ENCODE results near the gene PTPRU. TPM values are rescaled to one million over a fixed set of nuclear protein-coding genes. Genes with fewer than 3 reads are reported as not detected.

PTPRU gene
- total RNA-seq, 2 donors from 2014 or later, result 2.0 to 2.4 TPM

DNA sequence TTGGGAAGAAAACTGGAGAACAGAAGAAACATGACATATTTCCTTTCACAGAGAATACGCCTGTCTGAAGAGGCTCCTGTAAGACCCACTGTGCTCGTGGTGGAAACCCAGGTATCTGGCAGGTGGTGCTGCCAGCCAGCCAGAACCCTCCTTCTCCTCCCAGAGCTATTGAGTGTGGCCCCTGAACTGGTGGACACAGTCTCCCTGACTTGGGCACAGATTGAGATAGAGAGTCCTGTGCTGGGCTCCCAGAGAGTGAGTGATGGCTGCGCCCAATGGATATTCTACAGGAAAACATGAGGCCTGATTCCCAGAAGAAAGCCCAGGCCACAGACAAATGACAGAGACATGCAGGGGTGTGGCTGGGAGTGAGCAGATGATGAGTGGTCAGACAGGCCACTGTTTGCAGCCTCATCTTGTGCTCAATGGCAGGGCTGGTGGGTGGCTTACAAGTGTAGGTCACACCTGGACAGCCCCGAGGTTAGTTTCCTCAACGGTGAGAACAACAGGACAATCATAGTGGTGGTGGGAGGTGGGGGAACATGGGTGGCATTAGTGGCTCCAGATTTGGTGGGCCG lies 127.9 kb downstream of the PTPRU start:
- intact Hi-C loops (cut with DNase I, micrococcal nuclease), result no loop called here
- ATAC-seq, result no peak
- DNase-seq, result no peak

DNA sequence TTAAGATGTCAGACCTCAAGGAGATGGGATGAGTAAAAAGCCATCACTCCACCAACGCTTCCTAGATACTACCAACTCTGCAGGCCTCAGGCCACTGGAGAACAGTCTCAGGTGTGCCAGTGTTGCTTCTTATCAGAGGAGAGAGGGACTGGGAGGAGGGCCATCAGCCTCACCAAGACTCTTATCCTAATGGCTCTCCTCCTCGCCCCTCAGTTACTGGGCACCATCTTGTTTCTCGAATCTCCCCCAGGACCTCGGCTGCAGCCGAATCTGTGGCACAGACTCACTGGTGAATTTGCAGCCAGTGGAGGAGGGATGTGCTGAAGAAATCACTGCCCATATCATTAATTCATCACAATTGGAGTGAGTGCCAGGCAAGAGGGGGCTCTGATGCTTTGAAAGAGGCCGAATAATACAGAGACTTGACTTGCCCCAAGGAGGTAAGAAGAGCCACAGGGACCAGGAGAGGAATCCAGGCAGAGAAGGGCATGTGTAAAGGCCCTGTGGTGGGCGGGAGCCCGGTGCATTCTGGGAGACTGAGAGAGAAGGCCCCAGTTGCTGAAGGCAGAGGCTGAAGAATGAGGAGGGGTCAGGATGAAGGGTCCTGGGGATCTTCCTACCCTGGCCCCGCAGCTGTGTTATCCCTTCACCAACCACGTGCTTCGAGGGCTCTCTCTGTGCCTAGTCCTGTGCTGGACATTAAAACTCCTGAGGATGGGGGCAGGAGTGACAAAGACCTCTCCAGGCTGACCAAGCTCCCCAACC lies 129.8 kb downstream of the PTPRU start:
- DNase-seq (no peak), ATAC-seq (no peak)
- intact Hi-C loops (cut with DNase I, micrococcal nuclease), result no loop called here

DNA sequence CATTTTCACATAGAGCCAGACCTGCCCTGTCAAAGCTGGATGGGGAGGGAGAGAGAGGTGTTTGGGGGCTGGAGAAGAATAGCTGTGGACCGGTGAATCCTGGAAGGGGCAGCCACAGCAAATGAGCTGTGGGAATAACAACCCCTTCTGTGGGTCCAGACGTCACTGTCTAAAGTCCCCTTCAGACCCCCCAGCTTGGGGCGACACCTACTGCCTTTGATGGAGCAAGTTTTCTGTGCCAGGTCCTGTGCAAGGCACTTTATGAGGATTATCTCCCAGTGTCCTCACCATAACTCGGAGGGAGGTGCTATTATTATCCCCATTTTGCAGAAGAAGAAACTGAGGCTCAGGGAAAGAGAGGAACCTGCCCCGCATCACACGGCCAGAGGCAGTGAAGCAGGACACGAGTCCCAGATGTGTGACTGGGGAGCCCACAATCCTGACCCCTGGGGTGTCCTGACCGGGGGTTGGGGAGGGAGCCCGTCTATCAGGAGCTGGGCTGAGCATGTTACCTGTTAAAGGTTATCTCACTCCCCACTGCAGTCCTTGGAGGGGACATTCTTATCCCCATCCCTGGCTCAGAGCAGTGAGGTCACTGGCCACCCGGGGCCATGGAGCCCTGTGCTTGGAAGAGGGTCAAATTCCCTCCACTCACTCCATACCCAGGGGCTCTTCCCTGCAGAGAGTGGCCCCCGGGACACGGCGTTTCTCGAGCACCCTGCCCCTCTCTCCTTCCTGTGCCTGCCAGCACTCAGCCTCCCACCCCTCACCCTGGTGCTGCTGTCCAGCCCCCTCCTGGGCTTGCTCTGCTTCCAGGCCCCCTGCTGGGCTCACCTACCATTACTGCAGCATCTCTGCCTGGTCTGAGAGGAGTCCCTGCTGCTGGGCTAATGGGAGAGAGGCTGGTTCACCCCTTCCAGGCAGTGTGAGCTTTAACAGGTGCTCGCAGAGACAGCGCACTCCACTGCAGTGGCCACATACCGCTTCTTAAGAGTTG lies 132.9 kb downstream of the PTPRU start:
- no peak for ATAC-seq
- DNase-seq, result no peak
- intact Hi-C loops (cut with DNase I, micrococcal nuclease), result no loop called here

DNA sequence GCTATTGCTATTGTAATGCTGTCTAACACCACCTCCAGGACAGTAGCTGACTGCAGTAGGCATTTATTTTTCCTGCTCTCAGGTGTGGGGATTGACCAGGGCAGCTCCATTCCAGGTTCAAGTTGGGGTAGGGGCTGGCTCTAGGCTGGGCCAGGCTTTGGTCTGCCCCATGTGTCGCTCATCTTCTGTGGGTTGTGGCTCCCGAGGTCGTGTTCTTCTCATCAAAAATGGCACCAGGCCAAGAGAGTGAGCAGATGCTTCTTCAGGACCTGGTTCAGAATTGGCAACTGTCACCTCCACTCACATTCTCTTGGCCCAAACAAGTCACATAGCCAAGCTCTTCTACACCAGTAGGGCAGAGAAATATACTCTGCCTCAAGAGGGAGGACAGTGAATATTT lies 133.7 kb downstream of the PTPRU start:
- DNase-seq (no peak), ATAC-seq (no peak)
- intact Hi-C loops (cut with DNase I, micrococcal nuclease), result no loop called here

DNA sequence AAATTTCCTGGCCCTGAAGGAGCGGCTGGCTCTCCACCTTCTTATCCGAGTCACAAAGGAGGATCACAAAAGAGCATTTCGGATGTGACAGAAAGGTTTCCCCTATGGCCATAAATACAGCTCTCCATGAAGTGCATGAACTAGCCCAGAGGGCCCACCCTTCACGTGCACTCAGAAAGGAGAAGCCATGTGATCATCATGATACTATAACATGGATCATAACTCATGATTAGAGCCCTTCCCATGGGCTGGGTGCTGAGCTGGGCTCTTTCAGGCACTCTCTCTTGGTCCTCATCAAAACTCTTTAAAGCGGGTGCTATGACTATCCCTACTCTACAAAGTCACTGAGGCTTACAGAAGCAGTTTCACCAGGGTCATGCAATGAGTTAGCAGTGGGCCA lies 135.0 kb downstream of the PTPRU start:
- intact Hi-C loops (cut with DNase I, micrococcal nuclease), result no loop called here
- DNase-seq (peak in 1 of 2 donors; percentile 1), ATAC-seq (no peak)

DNA sequence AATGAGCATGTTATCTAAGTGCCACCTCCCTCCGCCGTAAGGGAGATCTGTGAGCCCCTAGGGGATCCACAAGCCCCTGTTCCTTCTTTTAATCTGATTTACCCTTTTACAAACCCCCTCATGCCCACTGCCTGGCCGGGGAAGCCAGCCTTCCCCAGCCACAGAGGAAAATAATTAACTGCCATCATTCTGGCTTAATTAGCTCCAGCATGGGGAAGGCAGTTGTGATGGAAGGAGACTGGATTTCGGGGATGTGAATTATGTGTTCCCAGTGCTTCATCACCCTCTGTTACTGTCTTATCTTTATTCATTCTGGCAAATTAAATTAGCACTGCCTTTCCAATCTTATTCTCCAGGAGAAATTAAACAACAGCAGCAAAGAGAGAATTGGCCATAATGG lies 135.8 kb downstream of the PTPRU start:
- intact Hi-C loops (cut with DNase I, micrococcal nuclease), result no loop called here

More for the DNA sequence above, 135.8 kb downstream of the PTPRU start:
- ATAC-seq (no peak), DNase-seq (peak in 1 of 2 donors; percentile 3)

Other genes starting within 250 kb of the PTPRU start
- gene TMEM200B, start 112.6 kb upstream of the PTPRU start, total RNA-seq, result 1 to 10 TPM; 1.3 to 6.3 TPM
- gene SRSF4, start 54.6 kb upstream of the PTPRU start, total RNA-seq, result 10 to 100 TPM; 62.7 to 71.3 TPM
- gene MECR, start 5.6 kb upstream of the PTPRU start, total RNA-seq, result 10 to 100 TPM; 14.3 to 20.6 TPM

Measured in left colon (tissue), 2 donors.